NB4 (cell line): ENCODE results near the gene FAM236B.
"Not testable (repeated sequence)": the region's sequence is repeated elsewhere in the genome, so short reads cannot be mapped to it uniquely, and the experiment has no call there.

ENCODE experiments used
- MYC ChIP-seq: IDR thresholded peaks from 2 replicates; pipeline ENCODE4 v1.6.1; 2011; ENCODE audit warnings: low read depth, low read length
- TF ChIP-seq, protein P1 (sequence below): IDR thresholded peaks from one replicate; pipeline ENCODE4 v1.5.1; 2012; ENCODE audit warnings: low read depth, low read length
- TF ChIP-seq, protein P2 (sequence below): IDR thresholded peaks from 2 replicates; pipeline ENCODE4 v1.6.1; 2011; ENCODE audit warnings: low read depth, low read length

DNA sequence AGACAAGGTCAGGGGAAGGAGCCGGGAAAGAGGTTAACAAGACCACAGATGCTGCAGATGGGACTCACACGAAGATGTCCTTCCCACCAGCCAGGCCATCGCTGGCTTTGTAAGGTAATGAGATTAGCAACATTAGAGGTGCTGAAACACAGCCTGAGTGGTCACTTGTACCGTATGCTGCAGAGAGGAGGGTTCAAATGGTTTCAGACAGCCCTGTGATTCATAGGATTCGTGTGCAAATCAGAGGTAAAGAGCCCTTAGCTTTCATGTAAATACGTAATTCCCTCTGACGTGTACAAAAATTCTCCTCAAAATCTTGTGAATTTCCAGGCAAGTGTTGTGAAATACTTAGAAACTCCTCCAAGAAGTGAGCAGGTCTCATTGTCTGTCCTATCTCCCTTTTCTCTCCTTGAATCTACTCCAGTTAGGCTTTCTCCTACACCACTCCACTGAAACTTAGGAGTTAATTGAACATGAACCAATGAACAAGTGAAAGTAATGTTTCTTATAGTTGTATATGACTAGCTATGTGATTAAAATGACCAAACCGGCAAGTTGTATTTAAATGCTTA is 991 bp upstream of the FAM236B start:
- TF ChIP-seq, protein P1, sequence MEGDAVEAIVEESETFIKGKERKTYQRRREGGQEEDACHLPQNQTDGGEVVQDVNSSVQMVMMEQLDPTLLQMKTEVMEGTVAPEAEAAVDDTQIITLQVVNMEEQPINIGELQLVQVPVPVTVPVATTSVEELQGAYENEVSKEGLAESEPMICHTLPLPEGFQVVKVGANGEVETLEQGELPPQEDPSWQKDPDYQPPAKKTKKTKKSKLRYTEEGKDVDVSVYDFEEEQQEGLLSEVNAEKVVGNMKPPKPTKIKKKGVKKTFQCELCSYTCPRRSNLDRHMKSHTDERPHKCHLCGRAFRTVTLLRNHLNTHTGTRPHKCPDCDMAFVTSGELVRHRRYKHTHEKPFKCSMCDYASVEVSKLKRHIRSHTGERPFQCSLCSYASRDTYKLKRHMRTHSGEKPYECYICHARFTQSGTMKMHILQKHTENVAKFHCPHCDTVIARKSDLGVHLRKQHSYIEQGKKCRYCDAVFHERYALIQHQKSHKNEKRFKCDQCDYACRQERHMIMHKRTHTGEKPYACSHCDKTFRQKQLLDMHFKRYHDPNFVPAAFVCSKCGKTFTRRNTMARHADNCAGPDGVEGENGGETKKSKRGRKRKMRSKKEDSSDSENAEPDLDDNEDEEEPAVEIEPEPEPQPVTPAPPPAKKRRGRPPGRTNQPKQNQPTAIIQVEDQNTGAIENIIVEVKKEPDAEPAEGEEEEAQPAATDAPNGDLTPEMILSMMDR, result not testable (repeated sequence)
- TF ChIP-seq, protein P2, sequence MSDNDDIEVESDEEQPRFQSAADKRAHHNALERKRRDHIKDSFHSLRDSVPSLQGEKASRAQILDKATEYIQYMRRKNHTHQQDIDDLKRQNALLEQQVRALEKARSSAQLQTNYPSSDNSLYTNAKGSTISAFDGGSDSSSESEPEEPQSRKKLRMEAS, result not testable (repeated sequence)
- TF ChIP-seq MYC, result not testable (repeated sequence)
